Stimulated activated CD8-positive, alpha-beta memory T cell treated with anti-CD3 and anti-CD28 coated beads, Interleukin-15, amount 100 ng/mL, for 48 hours (primary cell): ENCODE measurements around the gene TLR9.

Experiments used
- DNase-seq, 2 donors: peaks; one replicate each; pipeline ENCODE4 v3.0.0-alpha.2; 2020; ENCODE audit warnings: low read depth in 2 of 2

Gene TLR9

DNA sequence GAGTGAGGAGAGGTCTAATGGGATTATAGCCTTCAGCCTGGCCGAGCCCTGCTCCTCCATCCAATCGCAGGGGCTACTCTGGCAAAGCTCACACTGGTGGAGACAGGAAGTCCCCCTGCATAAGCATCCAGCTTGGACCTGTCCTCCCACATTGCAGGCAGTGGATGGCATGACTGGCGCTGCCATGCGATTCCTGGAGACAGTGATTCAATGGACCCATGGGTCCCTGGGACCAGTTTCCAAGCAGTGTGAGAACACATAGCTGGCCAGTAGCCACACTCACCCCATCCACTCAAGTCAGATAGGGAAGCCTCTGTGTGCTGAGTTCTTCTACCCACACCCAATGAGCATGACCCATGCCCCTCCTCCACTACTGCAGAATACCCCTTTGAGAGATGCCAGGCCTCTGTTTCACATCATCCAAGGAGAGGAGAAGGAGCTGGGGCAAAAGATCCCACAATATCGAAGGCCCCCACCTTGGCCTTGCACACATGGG, 53.1 kb downstream of the TLR9 start:
- DNase-seq: no peak

DNA sequence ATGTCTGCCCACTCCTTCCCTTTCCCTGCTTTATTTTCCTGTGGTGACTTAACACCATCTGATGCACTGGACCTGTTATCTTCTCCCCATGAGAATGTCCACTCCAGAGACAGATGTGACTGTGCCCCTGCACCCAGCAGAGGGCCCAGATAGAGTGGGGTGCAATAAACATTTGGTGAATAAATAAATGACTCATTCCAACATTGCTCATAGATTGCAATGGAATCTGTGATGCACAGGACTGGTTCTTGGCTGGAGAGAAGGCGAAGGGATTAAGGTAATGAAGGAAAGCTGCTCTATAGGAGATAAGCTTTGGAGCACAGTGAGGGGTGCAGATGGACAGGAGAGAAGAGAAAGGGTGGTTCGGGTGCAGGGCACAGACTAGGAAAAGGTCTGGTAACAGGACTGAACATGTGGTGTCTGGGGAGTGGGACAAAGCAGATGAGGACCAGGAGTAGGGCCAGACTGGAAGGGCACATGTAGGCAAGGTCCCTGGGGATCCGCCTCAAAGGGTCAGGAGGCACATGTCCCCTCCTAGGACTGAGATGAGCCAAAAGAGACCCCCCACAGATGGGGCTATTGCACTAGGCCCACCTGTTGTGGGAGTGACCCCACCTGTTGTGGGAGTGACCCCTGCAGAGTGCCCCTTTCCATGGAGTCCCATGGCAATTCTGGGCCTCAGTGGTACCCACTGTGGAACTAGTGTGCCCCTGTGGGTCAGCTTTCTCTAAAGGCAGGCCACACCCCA, 53.8 kb downstream of the TLR9 start:
- no peak for DNase-seq
